Naive thymus-derived CD4-positive, alpha-beta T cell (primary cell): Measurements from ENCODE around the gene PTPRF. TPM values are rescaled to one million over a fixed set of nuclear protein-coding genes. Genes with fewer than 3 reads are reported as not detected.

Experiments used
- ATAC-seq: fragments of 150-1000 bp; cut with Tn5 transposase; 2 replicates; pipeline ENCODE4 v1.10.0; 2021; ENCODE audit warnings: mild to moderate bottlenecking, moderate library complexity
- CTCF ChIA-PET: fragments of 350-600 bp; sonication (Branson Sonifier 250); formaldehyde crosslinking; loops from one replicate; lab custom pipeline; 2021; ENCODE audit warnings: antibody characterized with exemption; lab: Charles Lee
- POLR2A ChIA-PET: fragments of 350-600 bp; sonication (Branson Sonifier 250); formaldehyde crosslinking; loops from one replicate; lab custom pipeline; 2021; ENCODE audit warnings: antibody characterized with exemption, inconsistent platforms; lab: Charles Lee
- DNase-seq, 9 donors: peaks; one replicate each; pipeline versions ENCODE4 v3.0.0 to v3.0.0-alpha.2; 2020 to 2022; ENCODE audit warnings: mixed read lengths in 1 of 9
- H3K27ac ChIP-seq: one replicate; pipeline ENCODE4 v1.7.0; 2013; ENCODE audit warnings: mild to moderate bottlenecking, low read depth, low read length, moderate library complexity
- H3K27me3 ChIP-seq, 2 donors: one replicate each; pipeline ENCODE4 v1.7.0; 2013; ENCODE audit warnings: low read length in 2 of 2, mild to moderate bottlenecking in 2 of 2, moderate library complexity in 2 of 2; ENCODE audit not compliant: control insufficient read depth in 2 of 2, insufficient read depth in 2 of 2
- H3K36me3 ChIP-seq, 3 experiments: 1 replicate in 2 of 3; 2 replicates in 1 of 3; pipeline ENCODE4 v1.7.0; 2013; ENCODE audit warnings: low read length in 3 of 3, mild to moderate bottlenecking in 3 of 3, moderate library complexity in 1 of 3; ENCODE audit not compliant: insufficient read depth in 3 of 3, control insufficient read depth in 2 of 3
- H3K4me1 ChIP-seq, 2 donors: one replicate each; pipeline ENCODE4 v1.7.0; 2013; ENCODE audit warnings: low read length in 2 of 2, mild to moderate bottlenecking in 2 of 2, moderate library complexity in 1 of 2; ENCODE audit not compliant: control insufficient read depth in 2 of 2, insufficient read depth in 2 of 2
- H3K4me3 ChIP-seq: 2 replicates; pipeline ENCODE4 v1.7.0; 2013; ENCODE audit warnings: mild to moderate bottlenecking, low read length
- H3K9me3 ChIP-seq, 3 experiments: 1 replicate in 2 of 3; 2 replicates in 1 of 3; pipeline ENCODE4 v1.7.0; 2013; ENCODE audit warnings: low read length in 3 of 3; ENCODE audit not compliant: control insufficient read depth in 2 of 3
- H3K27ac Mint-ChIP-seq, 9 donors: one replicate each; pipeline ENCODE4 v1.8.0; 2020 to 2022; ENCODE audit warnings: mixed read lengths in 9 of 9, mild to moderate bottlenecking in 8 of 9, moderate library complexity in 5 of 9, inconsistent platforms in 2 of 9
- H3K27me3 Mint-ChIP-seq, 5 donors: one replicate each; pipeline ENCODE4 v1.8.0; 2021 to 2022; ENCODE audit warnings: mixed read lengths in 5 of 5, mild to moderate bottlenecking in 1 of 5
- H3K36me3 Mint-ChIP-seq, 5 donors: one replicate each; pipeline ENCODE4 v1.8.0; 2020 to 2022; ENCODE audit warnings: mixed read lengths in 5 of 5, mild to moderate bottlenecking in 3 of 5, inconsistent platforms in 1 of 5
- H3K4me1 Mint-ChIP-seq, 7 donors: one replicate each; pipeline ENCODE4 v1.8.0; 2020 to 2022; ENCODE audit warnings: mixed read lengths in 7 of 7, mild to moderate bottlenecking in 3 of 7, inconsistent platforms in 1 of 7
- H3K4me3 Mint-ChIP-seq, 10 donors: one replicate each; pipeline ENCODE4 v1.8.0; 2020 to 2022; ENCODE audit warnings: mild to moderate bottlenecking in 10 of 10, mixed read lengths in 10 of 10, moderate library complexity in 6 of 10, inconsistent platforms in 2 of 10
- H3K9me3 Mint-ChIP-seq, 11 donors: one replicate each; pipeline ENCODE4 v1.8.0; 2020 to 2022; ENCODE audit warnings: mixed read lengths in 11 of 11, mild to moderate bottlenecking in 4 of 11, inconsistent platforms in 1 of 11, moderate library complexity in 1 of 11
- intact Hi-C, 2 donors: fragments of 100-400 bp; cut with micrococcal nuclease; formaldehyde crosslinking; loops; one replicate each; pipeline ENCODE4 v1.15.1; 2023
- polyA plus RNA-seq, 2 donors: library from polyadenylated mRNA; unstranded; fragments of 300-500 nt; fragmentation: Illumina TruSeq; gene quantifications; one replicate each; pipeline ENCODE4 v1.2.3, GENCODE V29; 2021
- total RNA-seq, 6 experiments: library from RNA in 5 of 6; stranded (reverse) in 5 of 6; gene quantifications; 1 replicate in 5 of 6; 2 replicates in 1 of 6; pipeline ENCODE4 v1.2.3 and lab custom pipeline; 2021 to 2026

Gene PTPRF
- total and polyA plus RNA-seq, 7 experiments from 2014 or later = 0.49 to 2.3 (median 1.8) TPM; not detected in 4

GRCh38 chr1:43511394-43511793 is 19.3 kb upstream of the PTPRF start:
- Mint-ChIP-seq H3K4me3 (no peak overlapping the region), H3K36me3 (no peaks in the 10 kb centered on the region), H3K27ac (no peak overlapping the region), H3K9me3 (peaks cover 0 to 5% (median 0%) of the 10 kb centered on the region in 11 donors), H3K27me3 (peaks cover 0 to 11% (median 4%) of the 10 kb centered on the region in 5 donors), H3K4me1 (peaks cover 0 to 10% (median 0%) of the 10 kb centered on the region in 7 donors)
- ChIA-PET POLR2A (no interaction called here), CTCF (no interaction called here)
- ATAC-seq (no peak), DNase-seq (no peak)
- no peaks in the 10 kb centered on the region for H3K27me3 ChIP-seq
- no peak overlapping the region for H3K4me3 ChIP-seq
- intact Hi-C loops = no loop called here
- no peaks in the 10 kb centered on the region for H3K9me3 ChIP-seq
- no peak overlapping the region for H3K27ac ChIP-seq
- no peaks in the 10 kb centered on the region for H3K4me1 ChIP-seq
- no peaks in the 10 kb centered on the region for H3K36me3 ChIP-seq

- H3K4me3 Mint-ChIP-seq = no peak overlapping the region
- no peaks in the 10 kb centered on the region for H3K36me3 Mint-ChIP-seq
- POLR2A ChIA-PET = no interaction called here
- Histone ChIP-seq H3K27ac (no peak overlapping the region), H3K4me1 (no peaks in the 10 kb centered on the region), H3K27me3 (no peaks in the 10 kb centered on the region), H3K4me3 (no peak overlapping the region), H3K36me3 (no peaks in the 10 kb centered on the region), H3K9me3 (no peaks in the 10 kb centered on the region)
- ATAC-seq = no peak
- H3K27ac Mint-ChIP-seq = no peak overlapping the region
- CTCF ChIA-PET = no interaction called here
- peaks cover 0 to 9% (median 6%) of the 10 kb centered on the region in 5 donors for H3K27me3 Mint-ChIP-seq
- no peak for DNase-seq
- intact Hi-C loops = no loop called here
- H3K9me3 Mint-ChIP-seq = peaks cover 0 to 5% (median 0%) of the 10 kb centered on the region in 11 donors
- peaks cover 0 to 10% (median 0%) of the 10 kb centered on the region in 7 donors for H3K4me1 Mint-ChIP-seq
Observed at GRCh38 chr1:43512133-43512532, 18.6 kb upstream of the PTPRF start.

GRCh38 chr1:43512681-43513080 is 18.0 kb upstream of the PTPRF start:
- ChIA-PET CTCF (no interaction called here), POLR2A (interaction anchor here (0.6 kb wide), 1 partner anchor 57 kb away, joined by 3 read pairs; no protein-coding TSS in a partner anchor)
- Mint-ChIP-seq H3K4me1 (peaks cover 0 to 10% (median 0%) of the 10 kb centered on the region in 7 donors), H3K9me3 (peaks cover 0 to 5% (median 0%) of the 10 kb centered on the region in 11 donors), H3K27me3 (peaks cover 0 to 11% (median 7%) of the 10 kb centered on the region in 5 donors), H3K4me3 (no peak overlapping the region), H3K27ac (no peak overlapping the region), H3K36me3 (no peaks in the 10 kb centered on the region)
- Histone ChIP-seq H3K36me3 (no peaks in the 10 kb centered on the region), H3K27me3 (no peaks in the 10 kb centered on the region), H3K27ac (no peak overlapping the region), H3K9me3 (no peaks in the 10 kb centered on the region), H3K4me1 (no peaks in the 10 kb centered on the region), H3K4me3 (no peak overlapping the region)
- ATAC-seq = no peak
- intact Hi-C loops = no loop called here
- no peak for DNase-seq

GRCh38 chr1:43513471-43514173 is 17.1 kb upstream of the PTPRF start:
- no peak overlapping the region for H3K27ac Mint-ChIP-seq
- DNase-seq (no peak), ATAC-seq (no peak)
- no peaks in the 10 kb centered on the region for H3K36me3 Mint-ChIP-seq
- no peak overlapping the region for H3K27ac ChIP-seq
- H3K36me3 ChIP-seq = no peaks in the 10 kb centered on the region
- POLR2A ChIA-PET = no interaction called here
- CTCF ChIA-PET = no interaction called here
- H3K4me3 Mint-ChIP-seq = no peak overlapping the region
- intact Hi-C loops = no loop called here
- H3K27me3 Mint-ChIP-seq = peaks cover under 1 to 12% (median 7%) of the 10 kb centered on the region in 5 donors
- no peak overlapping the region for H3K4me3 ChIP-seq
- H3K9me3 ChIP-seq = no peaks in the 10 kb centered on the region
- peaks cover 0 to 10% (median 0%) of the 10 kb centered on the region in 7 donors for H3K4me1 Mint-ChIP-seq
- no peaks in the 10 kb centered on the region for H3K27me3 ChIP-seq
- H3K4me1 ChIP-seq = no peaks in the 10 kb centered on the region
- H3K9me3 Mint-ChIP-seq = peaks cover 0 to 5% (median 0%) of the 10 kb centered on the region in 11 donors

- intact Hi-C loops = no loop called here
- Histone ChIP-seq H3K27me3 (peaks cover 0 to 13% of the 10 kb centered on the region in 2 donors), H3K36me3 (no peaks in the 10 kb centered on the region), H3K9me3 (no peaks in the 10 kb centered on the region), H3K27ac (no peak overlapping the region), H3K4me3 (no peak overlapping the region), H3K4me1 (no peaks in the 10 kb centered on the region)
- H3K36me3 Mint-ChIP-seq = peaks cover 0 to 3% (median 0%) of the 10 kb centered on the region in 5 donors
- CTCF ChIA-PET = no interaction called here
- H3K4me3 Mint-ChIP-seq = no peak overlapping the region
- H3K27me3 Mint-ChIP-seq = peaks cover 41 to 51% (median 45%) of the 10 kb centered on the region in 5 donors
- no peaks in the 10 kb centered on the region for H3K9me3 Mint-ChIP-seq
- no peak for DNase-seq
- peak overlapping the region in 1 of 9 donors; percentile 51 for H3K27ac Mint-ChIP-seq
- POLR2A ChIA-PET = no interaction called here
- H3K4me1 Mint-ChIP-seq = peaks cover 0 to 7% (median 0%) of the 10 kb centered on the region in 7 donors
- ATAC-seq = no peak
Observed at GRCh38 chr1:43518935-43519686, 11.6 kb upstream of the PTPRF start.

- Histone ChIP-seq H3K9me3 (no peaks in the 10 kb centered on the region), H3K36me3 (no peaks in the 10 kb centered on the region), H3K27ac (no peak overlapping the region), H3K27me3 (peaks cover 0 to 13% of the 10 kb centered on the region in 2 donors), H3K4me3 (no peak overlapping the region), H3K4me1 (no peaks in the 10 kb centered on the region)
- Mint-ChIP-seq H3K4me1 (peaks cover 0 to 7% (median 0%) of the 10 kb centered on the region in 7 donors), H3K4me3 (no peak overlapping the region), H3K36me3 (peaks cover 0 to 3% (median 0%) of the 10 kb centered on the region in 5 donors), H3K9me3 (no peaks in the 10 kb centered on the region), H3K27me3 (peaks cover 39 to 57% (median 49%) of the 10 kb centered on the region in 5 donors), H3K27ac (no peak overlapping the region)
- DNase-seq (no peak), ATAC-seq (no peak)
- ChIA-PET POLR2A (interaction anchor here (1.6 kb wide), 1 partner anchor 10 kb away, joined by 3 read pairs; no protein-coding TSS in a partner anchor), CTCF (interaction anchor here (1.1 kb wide), 1 partner anchor 9 kb away, joined by 3 read pairs; no protein-coding TSS in a partner anchor)
- intact Hi-C loops = no loop called here
Observed at GRCh38 chr1:43520100-43520778, 10.4 kb upstream of the PTPRF start.
